ENCODE results near the gene MGP.

MGP gene

DNA sequence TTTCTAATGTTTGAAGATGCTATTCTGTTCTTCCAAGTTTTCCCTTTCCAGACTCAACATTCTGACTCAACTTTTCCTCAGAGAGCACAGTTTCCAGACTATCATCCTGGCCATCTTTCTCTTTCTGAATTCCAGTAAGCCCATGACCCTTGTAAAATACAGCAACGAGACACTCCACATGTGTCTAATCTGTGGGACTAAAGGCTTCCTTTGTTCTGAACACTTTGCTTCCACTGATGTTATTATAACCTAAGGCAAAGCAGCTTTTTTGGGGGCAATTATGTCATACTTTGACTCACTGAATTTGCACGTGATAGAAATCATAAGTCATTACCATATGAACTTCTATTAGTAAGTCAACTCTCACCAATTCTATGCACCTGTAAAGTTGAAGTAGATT is 36.0 kb downstream of the MGP start:
- Histone ChIP-seq H3K36me3 (ENCODE audit: insufficient read depth, low read length) (no peaks in the 10 kb centered on the region), H3K27ac (no peak overlapping the region), H3K4me3 (no peak overlapping the region), H3K9ac (ENCODE audit: insufficient read length) (no peak overlapping the region), H3K9me3 (ENCODE audit: low read depth, low read length) (no peaks in the 10 kb centered on the region)
- TF ChIP-seq POLR2AphosphoS5 (IDR thresholded peaks at IDR 0.05; ENCODE audit: borderline replicate concordance, low read depth, low read length) (no peak), EZH2 (IDR thresholded peaks at IDR 0.05) (no peak), FOXP2 (optimal IDR thresholded peaks at IDR 0.05; ENCODE audit: control extremely low read depth, extremely low read length, insufficient read depth) (no peak)
- DNase-seq (ENCODE audit: low read depth, low spot score) = no peak

DNA sequence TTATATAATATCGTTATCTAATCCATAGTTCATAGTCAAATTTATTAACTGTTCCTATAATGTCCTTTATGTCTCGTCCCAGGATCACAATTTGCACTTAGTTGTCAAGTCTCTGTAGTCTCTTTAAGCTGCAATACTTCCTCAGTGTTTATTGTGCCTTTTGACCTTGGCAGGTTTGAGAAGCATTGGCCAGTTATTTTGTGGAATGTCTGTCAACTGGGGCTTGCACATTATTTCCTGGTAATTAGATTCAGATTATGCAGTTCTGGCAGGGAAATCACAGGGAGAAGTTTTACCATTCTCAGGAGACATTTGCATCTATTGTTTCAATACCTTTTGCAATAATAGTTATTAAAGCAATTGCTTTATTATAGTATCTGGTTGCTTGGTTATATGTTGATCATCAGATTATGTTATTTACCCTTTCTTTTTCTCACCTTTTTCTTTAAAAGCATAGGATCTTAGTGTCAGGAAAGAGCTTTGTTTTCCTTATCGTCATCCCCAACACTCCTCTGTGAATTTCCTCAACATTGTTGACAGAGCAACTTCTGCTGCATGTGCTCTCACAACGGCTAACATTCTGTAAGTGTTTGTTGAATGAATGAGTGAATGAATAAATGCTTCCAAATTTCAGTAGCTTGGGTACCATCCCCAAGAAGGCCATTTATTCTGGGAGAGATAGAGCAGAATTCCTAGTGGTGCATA is 38.6 kb downstream of the MGP start:
- DNase-seq (ENCODE audit: low read depth, low spot score) = no peak
- Histone ChIP-seq H3K9me3 (ENCODE audit: low read depth, low read length) (no peaks in the 10 kb centered on the region), H3K27ac (no peak overlapping the region), H3K4me3 (no peak overlapping the region), H3K9ac (ENCODE audit: insufficient read length) (no peak overlapping the region), H3K36me3 (ENCODE audit: insufficient read depth, low read length) (no peaks in the 10 kb centered on the region)
- no peak for TF ChIP-seq POLR2AphosphoS5 (IDR thresholded peaks at IDR 0.05; ENCODE audit: borderline replicate concordance, low read depth, low read length)
- no peak for TF ChIP-seq EZH2 (IDR thresholded peaks at IDR 0.05)
- no peak for TF ChIP-seq FOXP2 (optimal IDR thresholded peaks at IDR 0.05; ENCODE audit: control extremely low read depth, extremely low read length, insufficient read depth)

DNA sequence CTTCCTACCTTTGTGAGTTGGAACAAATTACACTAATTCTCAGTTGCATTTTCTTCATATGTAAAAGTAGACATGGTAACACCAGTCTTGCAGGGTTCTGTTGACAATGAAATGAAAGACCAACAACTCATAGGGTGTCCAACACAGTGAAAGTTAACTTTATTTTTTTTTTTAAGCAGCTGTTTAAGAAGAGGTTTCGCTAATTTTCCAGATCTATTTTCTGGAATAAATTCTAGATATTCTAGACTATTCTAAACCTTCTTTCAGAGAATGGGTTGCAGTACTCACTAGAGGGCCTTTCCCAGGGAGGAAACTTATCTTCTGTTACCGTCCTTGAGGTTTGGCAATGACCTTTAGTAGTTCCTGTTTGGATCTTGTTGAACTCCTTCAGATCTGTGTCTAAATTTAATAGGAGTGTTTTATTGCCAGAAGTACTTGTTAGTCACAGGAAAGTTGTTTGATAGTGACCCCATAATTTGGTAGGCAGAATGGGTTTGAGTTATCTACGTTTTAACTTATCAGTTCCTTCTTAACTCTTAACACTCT is 39.5 kb downstream of the MGP start:
- Histone ChIP-seq H3K27ac (no peak overlapping the region), H3K4me3 (no peak overlapping the region), H3K9me3 (ENCODE audit: low read depth, low read length) (no peaks in the 10 kb centered on the region), H3K36me3 (ENCODE audit: insufficient read depth, low read length) (no peaks in the 10 kb centered on the region), H3K9ac (ENCODE audit: insufficient read length) (no peak overlapping the region)
- no peak for DNase-seq (ENCODE audit: low read depth, low spot score)
- no peak for TF ChIP-seq EZH2 (IDR thresholded peaks at IDR 0.05)
- no peak for TF ChIP-seq FOXP2 (optimal IDR thresholded peaks at IDR 0.05; ENCODE audit: control extremely low read depth, extremely low read length, insufficient read depth)
- TF ChIP-seq POLR2AphosphoS5 (IDR thresholded peaks at IDR 0.05; ENCODE audit: borderline replicate concordance, low read depth, low read length) = no peak

DNA sequence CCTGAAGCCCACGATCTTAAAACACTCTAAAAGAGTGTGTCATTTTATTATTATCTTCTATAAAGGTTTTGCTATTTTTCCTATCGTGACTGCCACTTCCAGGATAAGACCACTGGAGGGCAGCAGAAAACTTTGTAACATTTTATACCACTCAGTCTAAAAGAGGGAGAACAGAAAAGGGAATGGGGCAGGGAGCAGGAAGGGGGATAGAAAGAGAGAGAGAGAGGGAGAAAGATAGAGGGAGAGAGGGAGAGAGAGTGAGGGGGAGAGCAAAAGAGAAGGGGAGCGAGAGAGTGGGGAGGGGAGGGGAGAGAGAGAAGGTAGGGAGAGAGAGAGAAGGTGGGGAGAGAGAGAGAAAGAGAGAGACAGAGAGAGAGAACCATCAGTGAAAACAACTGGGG is 40.3 kb downstream of the MGP start:
- Histone ChIP-seq H3K9me3 (ENCODE audit: low read depth, low read length) (no peaks in the 10 kb centered on the region), H3K4me3 (no peak overlapping the region), H3K9ac (ENCODE audit: insufficient read length) (no peak overlapping the region), H3K36me3 (ENCODE audit: insufficient read depth, low read length) (no peaks in the 10 kb centered on the region), H3K27ac (no peak overlapping the region)
- DNase-seq (ENCODE audit: low read depth, low spot score) = peak; percentile 24
- TF ChIP-seq POLR2AphosphoS5 (IDR thresholded peaks at IDR 0.05; ENCODE audit: borderline replicate concordance, low read depth, low read length) (no peak), FOXP2 (optimal IDR thresholded peaks at IDR 0.05; ENCODE audit: control extremely low read depth, extremely low read length, insufficient read depth) (no peak), EZH2 (IDR thresholded peaks at IDR 0.05) (no peak)

DNA sequence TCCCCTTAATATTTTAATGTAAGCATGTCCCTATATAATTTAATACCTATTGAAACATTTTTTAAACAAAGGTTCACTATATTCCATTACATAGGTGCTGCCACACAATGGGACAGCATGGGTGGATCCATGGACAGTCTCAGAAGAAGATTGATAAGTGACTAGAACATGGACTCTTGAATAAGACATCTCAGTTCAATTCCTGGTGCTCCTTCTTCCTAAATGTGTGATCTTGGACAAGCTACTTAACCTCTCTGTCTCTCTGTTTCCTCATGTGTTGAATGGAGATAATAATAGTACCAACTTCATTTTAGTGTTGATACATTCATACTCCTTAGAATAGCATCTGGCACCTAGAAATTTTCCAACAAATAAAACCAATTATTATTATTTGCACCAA is 41.3 kb downstream of the MGP start:
- H3K27ac ChIP-seq = no peak overlapping the region
- no peaks in the 10 kb centered on the region for H3K9me3 ChIP-seq (ENCODE audit: low read depth, low read length)
- TF ChIP-seq EZH2 (IDR thresholded peaks at IDR 0.05) (no peak), POLR2AphosphoS5 (IDR thresholded peaks at IDR 0.05; ENCODE audit: borderline replicate concordance, low read depth, low read length) (no peak), FOXP2 (optimal IDR thresholded peaks at IDR 0.05; ENCODE audit: control extremely low read depth, extremely low read length, insufficient read depth) (no peak)
- DNase-seq (ENCODE audit: low read depth, low spot score) = no peak
- H3K9ac ChIP-seq (ENCODE audit: insufficient read length) = no peak overlapping the region
- no peaks in the 10 kb centered on the region for H3K36me3 ChIP-seq (ENCODE audit: insufficient read depth, low read length)
- H3K4me3 ChIP-seq = no peak overlapping the region

DNA sequence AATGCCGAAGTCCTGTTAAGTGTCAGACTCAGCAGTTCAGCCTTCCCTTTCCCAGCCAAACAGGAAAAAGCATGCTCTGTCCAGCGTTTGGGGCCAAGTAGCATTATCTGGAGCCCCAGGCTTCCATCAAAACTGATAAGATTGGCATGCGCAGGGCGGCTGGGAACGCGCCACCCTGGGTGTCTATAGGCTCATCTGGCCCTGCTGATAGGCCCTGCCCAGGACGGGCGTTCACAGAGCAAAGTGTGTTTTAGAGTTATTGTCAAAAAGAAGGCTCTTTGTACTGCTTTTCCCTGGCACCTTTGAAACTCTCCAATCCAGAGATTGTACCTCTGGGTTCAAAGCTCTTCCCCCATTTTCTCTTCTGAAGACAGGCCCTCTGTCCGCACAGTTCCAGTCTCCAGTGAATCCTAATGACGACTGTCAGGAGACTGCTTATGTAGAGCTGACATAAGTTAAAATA is 42.2 kb downstream of the MGP start, which contains the start of gene ART4:
ART4 (minus strand) TSS at position 102 of the 463 bp plus-strand sequence. CDS start 413 bp downstream, outside the sequence.
- Histone ChIP-seq H3K9me3 (ENCODE audit: low read depth, low read length) (no peaks in the 10 kb centered on the region), H3K9ac (ENCODE audit: insufficient read length) (no peak within 1 kb of the TSS), H3K36me3 (ENCODE audit: insufficient read depth, low read length) (no peaks in the 10 kb centered on the region), H3K4me3 (no peak within 1 kb of the TSS), H3K27ac (no peak within 1 kb of the TSS)
- DNase-seq (ENCODE audit: low read depth, low spot score) = no peak
- TF ChIP-seq POLR2AphosphoS5 (IDR thresholded peaks at IDR 0.05; ENCODE audit: borderline replicate concordance, low read depth, low read length) (no peak), EZH2 (IDR thresholded peaks at IDR 0.05) (no peak), FOXP2 (optimal IDR thresholded peaks at IDR 0.05; ENCODE audit: control extremely low read depth, extremely low read length, insufficient read depth) (no peak)

DNA sequence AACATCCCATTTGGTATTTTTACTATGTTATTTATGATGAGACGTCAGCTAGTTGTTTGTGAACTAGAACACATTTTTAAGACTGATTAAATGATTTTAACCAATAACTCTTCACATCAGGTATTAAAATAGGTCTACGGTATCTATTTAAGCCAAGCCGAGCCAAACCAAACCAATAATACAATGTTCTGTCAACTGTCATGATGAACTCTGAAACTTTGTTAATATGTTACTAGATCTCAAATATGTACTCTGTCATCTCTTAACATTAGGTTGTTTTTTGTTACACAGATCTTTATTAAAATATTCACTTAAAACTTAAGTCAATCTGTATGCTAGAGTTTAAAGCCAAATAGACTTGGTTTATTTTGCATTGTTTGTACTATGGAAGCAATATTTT is 43.3 kb downstream of the MGP start:
- H3K27ac ChIP-seq = no peak overlapping the region
- no peaks in the 10 kb centered on the region for H3K9me3 ChIP-seq (ENCODE audit: low read depth, low read length)
- H3K4me3 ChIP-seq = no peak overlapping the region
- H3K36me3 ChIP-seq (ENCODE audit: insufficient read depth, low read length) = no peaks in the 10 kb centered on the region
- H3K9ac ChIP-seq (ENCODE audit: insufficient read length) = no peak overlapping the region
- TF ChIP-seq EZH2 (IDR thresholded peaks at IDR 0.05) (no peak), FOXP2 (optimal IDR thresholded peaks at IDR 0.05; ENCODE audit: control extremely low read depth, extremely low read length, insufficient read depth) (no peak), POLR2AphosphoS5 (IDR thresholded peaks at IDR 0.05; ENCODE audit: borderline replicate concordance, low read depth, low read length) (no peak)
- DNase-seq (ENCODE audit: low read depth, low spot score) = no peak

DNA sequence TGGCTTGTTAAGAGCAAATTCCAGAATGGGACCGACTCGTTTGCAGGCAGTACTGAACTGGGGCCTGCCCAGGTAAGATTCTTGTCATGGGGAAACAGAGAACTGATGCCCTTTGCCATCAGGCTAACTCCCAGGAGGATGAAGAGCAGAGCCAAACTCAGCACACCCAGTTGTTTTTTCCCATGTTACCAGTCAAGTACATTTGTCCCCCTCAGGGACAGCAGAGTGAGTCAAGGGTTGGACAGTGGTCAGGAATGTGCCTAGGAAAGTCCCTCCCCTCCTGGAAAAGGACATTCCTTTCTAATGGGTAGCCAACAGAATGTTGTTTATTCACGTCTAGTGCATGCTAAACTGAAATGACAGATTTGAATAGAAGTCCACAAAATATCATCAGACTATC is 43.9 kb downstream of the MGP start:
- H3K36me3 ChIP-seq (ENCODE audit: insufficient read depth, low read length) = no peaks in the 10 kb centered on the region
- no peak overlapping the region for H3K4me3 ChIP-seq
- H3K9ac ChIP-seq (ENCODE audit: insufficient read length) = no peak overlapping the region
- no peaks in the 10 kb centered on the region for H3K9me3 ChIP-seq (ENCODE audit: low read depth, low read length)
- TF ChIP-seq POLR2AphosphoS5 (IDR thresholded peaks at IDR 0.05; ENCODE audit: borderline replicate concordance, low read depth, low read length) (no peak), FOXP2 (optimal IDR thresholded peaks at IDR 0.05; ENCODE audit: control extremely low read depth, extremely low read length, insufficient read depth) (no peak), EZH2 (IDR thresholded peaks at IDR 0.05) (no peak)
- DNase-seq (ENCODE audit: low read depth, low spot score) = no peak
- H3K27ac ChIP-seq = no peak overlapping the region
